Spleen (tissue), 11 donors: ENCODE data around the gene ZNF319. TPM values are rescaled to one million over a fixed set of nuclear protein-coding genes. Genes with fewer than 3 reads are reported as not detected.

Experiments used
- DNase-seq: peaks from one replicate; pipeline ENCODE4 v3.0.0-alpha.2; 2020
- H3K27ac ChIP-seq, 8 donors: fragments of 200-600 bp; sonication (generic) in 7 of 8; 1 replicate in 4 of 8; 2 replicates in 4 of 8; pipeline versions ENCODE4 v1.5.0 to v1.8.0; 2016 to 2021; ENCODE audit warnings: inconsistent platforms in 4 of 8, mild to moderate bottlenecking in 4 of 8, moderate library complexity in 1 of 8
- H3K27me3 ChIP-seq, 7 donors: fragments of 200-600 bp; sonication (generic) in 6 of 7; replicated peaks in 1 of 7; 1 replicate in 4 of 7; 2 replicates in 3 of 7; pipeline versions ENCODE4 v1.5.0 to v1.8.0; 2016 to 2021; ENCODE audit warnings: inconsistent platforms in 3 of 7, mild to moderate bottlenecking in 1 of 7
- H3K36me3 ChIP-seq, 6 donors: fragments of 200-600 bp; sonication (generic) in 5 of 6; 1 replicate in 4 of 6; 2 replicates in 2 of 6; pipeline versions ENCODE4 v1.5.0 to v1.8.0; 2016 to 2021; ENCODE audit warnings: inconsistent platforms in 2 of 6
- H3K4me1 ChIP-seq, 6 donors: fragments of 200-600 bp; sonication (generic) in 5 of 6; 1 replicate in 3 of 6; 2 replicates in 3 of 6; pipeline versions ENCODE4 v1.5.0 to v1.8.0; 2016 to 2021; ENCODE audit warnings: inconsistent platforms in 3 of 6
- H3K4me3 ChIP-seq, 8 donors: fragments of 200-600 bp; sonication (generic) in 7 of 8; 1 replicate in 4 of 8; 2 replicates in 4 of 8; pipeline versions ENCODE4 v1.5.0 to v1.8.0; 2016 to 2021; ENCODE audit warnings: inconsistent platforms in 4 of 8, mild to moderate bottlenecking in 4 of 8, moderate library complexity in 2 of 8
- H3K9me3 ChIP-seq, 8 donors: fragments of 200-600 bp; sonication (generic) in 7 of 8; 1 replicate in 4 of 8; 2 replicates in 4 of 8; pipeline versions ENCODE4 v1.5.0 to v1.8.0; 2016 to 2021; ENCODE audit warnings: inconsistent platforms in 4 of 8
- CTCF ChIP-seq, 11 experiments: fragments of 200-600 bp in 7 of 11; fragments of 450-650 bp in 4 of 11; sonication (generic) in 4 of 11; IDR thresholded peaks in 8 of 11; conservative IDR thresholded peaks in 3 of 11; 1 replicate in 7 of 11; 2 replicates in 4 of 11; pipeline versions ENCODE4 v1.4.0 to v1.8.0; 2016 to 2021; ENCODE audit warnings: antibody characterized with exemption in 11 of 11, inconsistent platforms in 4 of 11, mild to moderate bottlenecking in 1 of 11
- POLR2A ChIP-seq, 3 donors: fragments of 450-650 bp; IDR thresholded peaks; one replicate each; pipeline ENCODE4 v1.5.1; 2017; ENCODE audit warnings: antibody characterized with exemption in 3 of 3, mild to moderate bottlenecking in 1 of 3
- POLR2AphosphoS5 ChIP-seq, 3 donors: sonication (generic); formaldehyde crosslinking; IDR thresholded peaks; one replicate each; pipeline ENCODE4 v1.5.1; 2017; ENCODE audit warnings: antibody characterized with exemption in 3 of 3
- WGBS, 5 donors: extraction: QIAGEN DNeasy Blood & Tissue Kit in 3 of 5; methylation state at CpG; one replicate each; pipeline versions ENCODE4 v1.1.5 to v1.1.7; 2013 to 2018; 5-methylcytosine and 5-hydroxymethylcytosine counted together
- intact Hi-C: fragments of 100-400 bp; cut with DNase I; formaldehyde crosslinking; loops from one replicate; pipeline ENCODE4 v1.15.0; 2023; ENCODE audit warnings: low total_unique reads
- polyA plus RNA-seq, 3 donors: library from polyadenylated mRNA; stranded (reverse); fragments of 200-250 nt; gene quantifications; one replicate each; pipeline ENCODE4 v1.2.1, GENCODE V29; 2013
- total RNA-seq, 7 donors: library from RNA; depleted of rRNA in 3 of 7; stranded (reverse); fragments of >200 nt in 3 of 7; fragmentation: NEBNext Ultra II Directional in 4 of 7; extraction: Animal tissue kit (Norgen Biotek cat#: 25700) in 4 of 7; gene quantifications; one replicate each; pipeline versions ENCODE4 v1.1.0 to v1.2.1, GENCODE V29; 2016 to 2021
- donor health status: healthy with polysubstance abuse.
- donor health status: DM: no; HTN: no; CAD: no; lungs with moderate emphysema.
- donor health status: DM: no; HTN: no; CAD: no.
- donor health status: Bipolar disorder and iron deficiency.
- donor health status: healthy.
- donor health status: DM: no; HTN: no; CAD: no.
- donor health status: DM: yes; HTN: yes; CAD: no.

The ZNF319 gene
- total and polyA plus RNA-seq, 10 donors: 3.0 to 23.4 (median 16.1) TPM

DNA sequence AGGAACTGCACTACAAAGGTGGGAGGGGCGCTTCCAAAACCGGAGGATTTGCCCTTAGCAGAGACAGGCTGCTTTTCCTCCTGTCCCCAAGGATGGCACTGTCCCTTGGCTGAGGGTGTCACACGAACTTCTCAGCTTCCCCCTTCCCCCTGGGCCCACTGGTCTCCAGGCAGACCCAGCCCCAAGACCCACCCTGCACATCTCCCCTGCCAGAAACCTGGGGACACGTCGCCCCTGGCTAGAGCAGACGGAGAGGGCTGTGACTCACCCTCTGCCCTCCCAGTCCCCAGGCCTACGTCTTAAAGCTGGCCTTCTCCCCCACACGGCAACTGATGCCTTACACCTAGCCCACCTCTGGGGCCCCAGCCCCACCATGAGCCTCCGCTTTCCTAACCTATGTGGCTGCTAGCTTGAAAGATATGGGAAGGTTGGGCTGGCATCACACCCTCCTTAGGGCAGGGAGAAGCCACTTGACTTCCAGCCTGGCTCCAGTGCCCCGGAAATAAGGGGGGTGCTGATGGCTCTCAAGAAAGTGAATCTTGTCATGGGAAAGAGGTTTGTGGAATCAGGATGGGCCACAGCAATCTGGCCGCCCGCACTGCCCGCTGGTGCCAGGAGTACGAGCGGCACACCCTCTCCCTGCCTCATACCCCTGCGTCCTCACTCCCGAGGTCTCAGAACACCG, 4.6 kb downstream of the ZNF319 start:
- DNase-seq: peak; percentile 72
- H3K36me3 ChIP-seq: peaks cover 7 to 52% (median 29%) of the 10 kb centered on the region in 6 donors
- no peak overlapping the region for H3K4me3 ChIP-seq
- peaks cover 21 to 74% (median 59%) of the 10 kb centered on the region in 6 donors for H3K4me1 ChIP-seq
- intact Hi-C loops: no loop called here
- H3K9me3 ChIP-seq: no peaks in the 10 kb centered on the region
- no peak for TF ChIP-seq POLR2A (IDR thresholded peaks at IDR 0.05)
- TF ChIP-seq POLR2AphosphoS5 (IDR thresholded peaks at IDR 0.05): peak in 1 of 3 donors; percentile 4
- H3K27me3 ChIP-seq: no peaks in the 10 kb centered on the region
- 90 to 94% (median 92%) methylated on average over 16 to 18 of the region's 18 CpGs for WGBS, 5 donors
- H3K27ac ChIP-seq: peak overlapping the region in 4 of 8 donors; percentile 26 to 64 (median 32)

- no peak for TF ChIP-seq POLR2A (IDR thresholded peaks at IDR 0.05)
- TF ChIP-seq CTCF (IDR thresholded peaks at IDR 0.05 in 8 of 11, conservative IDR thresholded peaks at IDR 0.05 in 3 of 11): peak in 8 of 11 experiments; percentile 30 to 70 (median 52)
- peak in 1 of 3 donors; percentile 56 for TF ChIP-seq POLR2AphosphoS5 (IDR thresholded peaks at IDR 0.05)
- H3K4me3 ChIP-seq: no peak overlapping the region
- peak overlapping the region in 6 of 8 donors; percentile 9 to 64 (median 28) for H3K27ac ChIP-seq
- peak; percentile 92 for DNase-seq
- H3K27me3 ChIP-seq: no peaks in the 10 kb centered on the region
- H3K4me1 ChIP-seq: peaks cover 21 to 70% (median 56%) of the 10 kb centered on the region in 6 donors
- no peaks in the 10 kb centered on the region for H3K9me3 ChIP-seq
- intact Hi-C loops: no loop called here
- peaks cover 7 to 52% (median 29%) of the 10 kb centered on the region in 6 donors for H3K36me3 ChIP-seq
- 3 to 26% (median 10%) methylated on average over 4 of the region's 4 CpGs for WGBS, 5 donors
Measured at GRCh38 chr16:57994778-57995177, 5.7 kb downstream of the ZNF319 start.

GRCh38 chr16:57994361-57994760, 6.1 kb downstream of the ZNF319 start:
- 87 to 97% (median 91%) methylated on average over 4 of the region's 4 CpGs for WGBS, 5 donors
- no peaks in the 10 kb centered on the region for H3K9me3 ChIP-seq
- H3K4me1 ChIP-seq: peaks cover 21 to 66% (median 51%) of the 10 kb centered on the region in 6 donors
- peaks cover 7 to 52% (median 29%) of the 10 kb centered on the region in 6 donors for H3K36me3 ChIP-seq
- intact Hi-C loops: no loop called here
- no peaks in the 10 kb centered on the region for H3K27me3 ChIP-seq
- TF ChIP-seq CTCF (IDR thresholded peaks at IDR 0.05 in 8 of 11, conservative IDR thresholded peaks at IDR 0.05 in 3 of 11) (no peak), POLR2A (IDR thresholded peaks at IDR 0.05) (no peak), POLR2AphosphoS5 (IDR thresholded peaks at IDR 0.05) (no peak)
- peak overlapping the region in 3 of 8 donors; percentile 31 to 64 (median 33) for H3K27ac ChIP-seq
- H3K4me3 ChIP-seq: no peak overlapping the region
- DNase-seq: peak; percentile 68

GRCh38 chr16:57993897-57994296, 6.6 kb downstream of the ZNF319 start:
- H3K27ac ChIP-seq: peak overlapping the region in 3 of 8 donors; percentile 33 to 64 (median 38)

DNA sequence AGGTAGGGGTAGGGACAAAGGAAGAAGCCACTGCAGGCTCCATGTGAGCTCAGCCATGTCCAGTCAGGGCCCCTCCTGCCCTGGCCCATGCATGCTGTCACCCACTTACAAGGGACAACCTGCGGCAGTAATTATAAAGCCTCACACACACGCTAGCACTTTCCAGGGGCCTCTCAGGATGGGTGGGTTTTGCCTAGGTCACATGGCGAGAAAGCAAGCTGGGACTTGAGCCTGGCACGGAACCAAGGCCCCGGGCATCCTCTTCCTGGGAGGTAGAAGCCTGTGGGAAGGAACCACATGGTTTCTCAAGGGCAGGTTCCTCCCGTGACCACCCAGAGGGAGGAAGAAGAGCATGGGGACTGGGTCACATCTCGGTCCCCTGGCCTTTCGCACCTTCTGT, 7.0 kb downstream of the ZNF319 start:
- intact Hi-C loops: no loop called here
- Histone ChIP-seq H3K4me1 (peaks cover 17 to 57% (median 42%) of the 10 kb centered on the region in 6 donors), H3K9me3 (no peaks in the 10 kb centered on the region), H3K36me3 (peaks cover 7 to 52% (median 29%) of the 10 kb centered on the region in 6 donors), H3K27ac (peak overlapping the region in 3 of 8 donors; percentile 33 to 64 (median 38)), H3K27me3 (no peaks in the 10 kb centered on the region), H3K4me3 (no peak overlapping the region)
- DNase-seq: no peak
- TF ChIP-seq POLR2A (IDR thresholded peaks at IDR 0.05): no peak
- TF ChIP-seq POLR2AphosphoS5 (IDR thresholded peaks at IDR 0.05): no peak
- TF ChIP-seq CTCF (IDR thresholded peaks at IDR 0.05 in 8 of 11, conservative IDR thresholded peaks at IDR 0.05 in 3 of 11): no peak
- 44 to 79% (median 72%) methylated on average over 8 of the region's 8 CpGs for WGBS, 5 donors

More at GRCh38 chr16:57993897-57994296, 6.6 kb downstream of the ZNF319 start:
- TF ChIP-seq POLR2AphosphoS5 (IDR thresholded peaks at IDR 0.05): peak in 1 of 3 donors; percentile 44
- no peak for TF ChIP-seq POLR2A (IDR thresholded peaks at IDR 0.05)
- 59 to 88% (median 86%) methylated on average over 3 to 5 of the region's 5 CpGs for WGBS, 5 donors
- peak; percentile 79 for DNase-seq
- Histone ChIP-seq H3K36me3 (peaks cover 7 to 52% (median 29%) of the 10 kb centered on the region in 6 donors), H3K27me3 (no peaks in the 10 kb centered on the region), H3K4me3 (no peak overlapping the region), H3K9me3 (no peaks in the 10 kb centered on the region), H3K4me1 (peaks cover 21 to 62% (median 47%) of the 10 kb centered on the region in 6 donors)
- intact Hi-C loops: no loop called here
